ENCODE results near the gene SLC22A7.

- no peak for TF ChIP-seq EZH2 (IDR thresholded peaks at IDR 0.05; ENCODE audit: low read length)
- TF ChIP-seq, protein P1, sequence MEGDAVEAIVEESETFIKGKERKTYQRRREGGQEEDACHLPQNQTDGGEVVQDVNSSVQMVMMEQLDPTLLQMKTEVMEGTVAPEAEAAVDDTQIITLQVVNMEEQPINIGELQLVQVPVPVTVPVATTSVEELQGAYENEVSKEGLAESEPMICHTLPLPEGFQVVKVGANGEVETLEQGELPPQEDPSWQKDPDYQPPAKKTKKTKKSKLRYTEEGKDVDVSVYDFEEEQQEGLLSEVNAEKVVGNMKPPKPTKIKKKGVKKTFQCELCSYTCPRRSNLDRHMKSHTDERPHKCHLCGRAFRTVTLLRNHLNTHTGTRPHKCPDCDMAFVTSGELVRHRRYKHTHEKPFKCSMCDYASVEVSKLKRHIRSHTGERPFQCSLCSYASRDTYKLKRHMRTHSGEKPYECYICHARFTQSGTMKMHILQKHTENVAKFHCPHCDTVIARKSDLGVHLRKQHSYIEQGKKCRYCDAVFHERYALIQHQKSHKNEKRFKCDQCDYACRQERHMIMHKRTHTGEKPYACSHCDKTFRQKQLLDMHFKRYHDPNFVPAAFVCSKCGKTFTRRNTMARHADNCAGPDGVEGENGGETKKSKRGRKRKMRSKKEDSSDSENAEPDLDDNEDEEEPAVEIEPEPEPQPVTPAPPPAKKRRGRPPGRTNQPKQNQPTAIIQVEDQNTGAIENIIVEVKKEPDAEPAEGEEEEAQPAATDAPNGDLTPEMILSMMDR (optimal IDR thresholded peaks at IDR 0.05 in 1 of 3, IDR thresholded peaks at IDR 0.05 in 1 of 3, conservative IDR thresholded peaks at IDR 0.05 in 1 of 3; ENCODE audit: extremely low read depth in 1 of 3, insufficient read depth in 2 of 3, low read length in 3 of 3): no peak
Observed at GRCh38 chr6:43291708-43292107, 6.4 kb upstream of the SLC22A7 start.
